Endothelial cell of umbilical vein (primary cell): ENCODE data around the gene CREB3L2. TPM values are rescaled to one million over a fixed set of nuclear protein-coding genes. Genes with fewer than 3 reads are reported as not detected.

Experiments used
- BruUV-seq: library from RNA; stranded (reverse); fragments of 400-500 nt; replicated peaks from 2 replicates; lab custom pipeline; 2021; lab: Mats Ljungman, UMichigan
- CTCF ChIA-PET: fragments of 300-600, 350-600 bp; sonication (Branson Sonifier 250); formaldehyde crosslinking; loops from one replicate; lab custom pipeline; 2021; ENCODE audit warnings: antibody characterized with exemption, inconsistent platforms; lab: Charles Lee
- POLR2A ChIA-PET: fragments of 300-600, 350-600 bp; sonication (Branson Sonifier 250); formaldehyde crosslinking; loops from one replicate; lab custom pipeline; 2021; ENCODE audit warnings: antibody characterized with exemption, inconsistent platforms; lab: Charles Lee
- DNase-seq: peaks from one replicate; pipeline ENCODE4 v3.0.0-alpha.2; 2011; ENCODE audit warnings: low read depth, low spot score
- FAIRE-seq: peaks from 2 replicates; lab custom pipeline; 2011; peaks lifted over from hg19 to GRCh38; lab: Jason Lieb, UNC
- H2AFZ ChIP-seq: 2 replicates; pipeline ENCODE4 v1.6.0; 2012; ENCODE audit warnings: low read depth, low read length, control low read depth, inconsistent platforms
- H3K27ac ChIP-seq: 2 replicates; pipeline ENCODE4 v1.5.1; 2011; ENCODE audit warnings: low read depth, mild to moderate bottlenecking, control low read depth, low read length, moderate library complexity; ENCODE audit not compliant: insufficient read depth
- H3K27me3 ChIP-seq, 2 experiments: 2 replicates each; pipeline versions ENCODE4 v1.6.0 to v1.6.1; 2011; ENCODE audit warnings: low read length in 2 of 2, mixed read lengths in 1 of 2; ENCODE audit not compliant: control insufficient read depth in 2 of 2, insufficient read depth in 2 of 2
- H3K36me3 ChIP-seq, 2 experiments: 2 replicates in 1 of 2; 3 replicates in 1 of 2; pipeline ENCODE4 v1.5.1; 2011; ENCODE audit warnings: low read length in 2 of 2, mild to moderate bottlenecking in 1 of 2, moderate library complexity in 1 of 2; ENCODE audit not compliant: control insufficient read depth in 2 of 2, insufficient read depth in 2 of 2; ENCODE audit errors: extremely low read depth in 1 of 2
- H3K4me1 ChIP-seq: 3 replicates; pipeline ENCODE4 v1.5.1; 2011; ENCODE audit warnings: mild to moderate bottlenecking, low read length; ENCODE audit not compliant: control insufficient read depth, insufficient read depth; ENCODE audit errors: extremely low read depth
- H3K4me2 ChIP-seq: 2 replicates; pipeline ENCODE4 v1.6.1; 2011; ENCODE audit warnings: low read length, control low read depth, mixed read lengths; ENCODE audit not compliant: insufficient read depth
- H3K4me3 ChIP-seq, 3 experiments: fragments of 200-600 bp in 1 of 3; sonication (generic), shearing (Covaris generic) in 1 of 3; replicated peaks in 1 of 3; 2 replicates each; pipeline ENCODE4 v1.5.1; 2011 to 2016; ENCODE audit warnings: control low read depth in 3 of 3, low read length in 3 of 3, mild to moderate bottlenecking in 2 of 3, inconsistent platforms in 1 of 3, low read depth in 1 of 3, moderate library complexity in 1 of 3; ENCODE audit not compliant: insufficient read depth in 1 of 3
- H3K79me2 ChIP-seq: 2 replicates; pipeline ENCODE4 v1.6.0; 2012; ENCODE audit warnings: low read length, inconsistent platforms; ENCODE audit not compliant: control insufficient read depth, insufficient read depth
- H3K9ac ChIP-seq: replicated peaks from 2 replicates; pipeline ENCODE3; 2011; ENCODE audit warnings: low read length, control low read depth; ENCODE audit not compliant: insufficient read depth; ENCODE audit errors: extremely low read depth
- H3K9me1 ChIP-seq: replicated peaks from 3 replicates; pipeline ENCODE4 v1.6.0; 2011; ENCODE audit warnings: mild to moderate bottlenecking, low read length; ENCODE audit not compliant: control insufficient read depth, insufficient read depth; ENCODE audit errors: extremely low read depth
- H3K9me3 ChIP-seq: replicated peaks from 2 replicates; pipeline ENCODE4 v1.5.1; 2012; ENCODE audit warnings: low read length, inconsistent platforms; ENCODE audit not compliant: control insufficient read depth, insufficient read depth
- H4K20me1 ChIP-seq: replicated peaks from 2 replicates; pipeline ENCODE3; 2011; ENCODE audit warnings: mild to moderate bottlenecking, low read length; ENCODE audit not compliant: control insufficient read depth, insufficient read depth; ENCODE audit errors: extremely low read depth
- FOS ChIP-seq: IDR thresholded peaks from 2 replicates; pipeline ENCODE4 v1.6.1; 2011; ENCODE audit warnings: mild to moderate bottlenecking, low read length, moderate library complexity, borderline replicate concordance; ENCODE audit not compliant: insufficient read depth
- GATA2 ChIP-seq: IDR thresholded peaks from 2 replicates; pipeline ENCODE4 v1.7.0; 2011; ENCODE audit warnings: low read depth, mild to moderate bottlenecking, moderate library complexity, mixed read lengths, low read length; ENCODE audit not compliant: insufficient read length, insufficient read depth
- JUN ChIP-seq: IDR thresholded peaks from 2 replicates; pipeline ENCODE4 v1.6.1; 2011; ENCODE audit warnings: borderline replicate concordance, low read depth; ENCODE audit not compliant: insufficient read length, insufficient read depth
- MYC ChIP-seq: IDR thresholded peaks from one replicate; pipeline ENCODE4 v1.6.1; 2011; ENCODE audit warnings: mild to moderate bottlenecking, low read depth, low read length
- POLR2AphosphoS5 ChIP-seq: IDR thresholded peaks from 2 replicates; pipeline ENCODE4 v1.6.1; 2012; ENCODE audit warnings: low read depth, mild to moderate bottlenecking, control low read depth, low read length, moderate library complexity; ENCODE audit not compliant: insufficient read depth
- dilution Hi-C: fragments of 300-500 bp; cut with MboI; formaldehyde crosslinking; loops from one replicate; pipeline ENCODE4 v1.15.0; 2019; ENCODE audit warnings: low sequenced_read_pairs; ENCODE audit not compliant: extremely low pct_ligation_motif_present
- intact Hi-C: fragments of 100-400 bp; cut with micrococcal nuclease; formaldehyde crosslinking; loops from one replicate; pipeline ENCODE4 v1.10.0; 2022
- polyA plus RNA-seq, 4 experiments: library from polyadenylated mRNA; depleted of rRNA in 3 of 4; stranded (reverse) in 3 of 4; unstranded in 1 of 4; fragments of >200 nt; gene quantifications; 2 replicates each; pipeline versions ENCODE4 v1.2.1 to v1.2.3, GENCODE V29; 2011 to 2012; ENCODE audit warnings: missing spikeins in 1 of 4
- total RNA-seq: library from RNA; stranded (reverse); gene quantifications from 2 replicates; pipeline ENCODE4 v1.2.3, GENCODE V29; 2021
- TF ChIP-seq, protein P1 (sequence below): IDR thresholded peaks from 2 replicates; pipeline ENCODE4 v1.6.1; 2011; ENCODE audit not compliant: insufficient read depth, insufficient read length
- TF ChIP-seq, protein P2 (sequence below), 2 donors: IDR thresholded peaks; 1 replicate in 1 of 2; 2 replicates in 1 of 2; pipeline ENCODE4 v1.5.1; 2011; ENCODE audit warnings: low read length in 2 of 2, mild to moderate bottlenecking in 2 of 2, moderate library complexity in 2 of 2, control low read depth in 1 of 2, inconsistent platforms in 1 of 2, low read depth in 1 of 2; ENCODE audit not compliant: insufficient read depth in 1 of 2; ENCODE audit errors: extremely low read depth in 1 of 2

CREB3L2 gene
- total and polyA plus RNA-seq, 2 donors (not counting 3 experiments of a cell fraction or from before 2014, with no cell fraction given), result 32.1 to 93.4 TPM

DNA sequence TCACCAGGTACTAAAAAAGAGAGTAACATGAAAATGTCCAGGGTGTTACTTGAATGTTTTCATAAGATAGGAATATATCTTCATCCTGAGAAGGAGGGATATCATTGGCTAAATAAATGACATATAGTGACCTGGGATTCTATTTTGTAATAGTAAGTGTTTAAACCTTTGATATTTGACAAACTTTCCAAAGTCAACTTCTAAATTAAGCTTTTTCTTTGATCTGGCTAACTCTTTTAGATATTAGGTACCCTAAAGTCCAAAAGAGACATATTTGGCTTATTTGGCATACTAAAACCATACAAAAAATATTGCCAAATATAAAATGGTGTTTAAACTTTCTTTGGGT is 22.4 kb upstream of the CREB3L2 start:
- no peaks in the 10 kb centered on the region for H3K4me1 ChIP-seq
- dilution Hi-C loops, result no loop called here
- no peak overlapping the region for H3K4me2 ChIP-seq
- H3K9me1 ChIP-seq, result no peaks in the 10 kb centered on the region
- no peak for DNase-seq
- ChIA-PET CTCF (interaction anchor here (0.9 to 2.8 kb wide), 3 partner anchors 15 to 714 kb away, joined by 3 to 9 read pairs (median 8); no protein-coding TSS in a partner anchor), POLR2A (no interaction called here)
- H3K36me3 ChIP-seq, result no peaks in the 10 kb centered on the region
- no TSS peak for BruUV-seq
- H3K27ac ChIP-seq, result no peak overlapping the region
- no peaks in the 10 kb centered on the region for H4K20me1 ChIP-seq
- H2AFZ ChIP-seq, result no peak overlapping the region
- H3K9me3 ChIP-seq, result no peaks in the 10 kb centered on the region
- H3K79me2 ChIP-seq, result no peaks in the 10 kb centered on the region
- H3K4me3 ChIP-seq, result no peak overlapping the region
- intact Hi-C loops, result no loop called here
- H3K27me3 ChIP-seq, result no peaks in the 10 kb centered on the region
- H3K9ac ChIP-seq, result no peak overlapping the region
- TF ChIP-seq POLR2AphosphoS5, result no peak
- TF ChIP-seq, protein P1, sequence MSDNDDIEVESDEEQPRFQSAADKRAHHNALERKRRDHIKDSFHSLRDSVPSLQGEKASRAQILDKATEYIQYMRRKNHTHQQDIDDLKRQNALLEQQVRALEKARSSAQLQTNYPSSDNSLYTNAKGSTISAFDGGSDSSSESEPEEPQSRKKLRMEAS, result no peak
- FAIRE-seq, result no peak

DNA sequence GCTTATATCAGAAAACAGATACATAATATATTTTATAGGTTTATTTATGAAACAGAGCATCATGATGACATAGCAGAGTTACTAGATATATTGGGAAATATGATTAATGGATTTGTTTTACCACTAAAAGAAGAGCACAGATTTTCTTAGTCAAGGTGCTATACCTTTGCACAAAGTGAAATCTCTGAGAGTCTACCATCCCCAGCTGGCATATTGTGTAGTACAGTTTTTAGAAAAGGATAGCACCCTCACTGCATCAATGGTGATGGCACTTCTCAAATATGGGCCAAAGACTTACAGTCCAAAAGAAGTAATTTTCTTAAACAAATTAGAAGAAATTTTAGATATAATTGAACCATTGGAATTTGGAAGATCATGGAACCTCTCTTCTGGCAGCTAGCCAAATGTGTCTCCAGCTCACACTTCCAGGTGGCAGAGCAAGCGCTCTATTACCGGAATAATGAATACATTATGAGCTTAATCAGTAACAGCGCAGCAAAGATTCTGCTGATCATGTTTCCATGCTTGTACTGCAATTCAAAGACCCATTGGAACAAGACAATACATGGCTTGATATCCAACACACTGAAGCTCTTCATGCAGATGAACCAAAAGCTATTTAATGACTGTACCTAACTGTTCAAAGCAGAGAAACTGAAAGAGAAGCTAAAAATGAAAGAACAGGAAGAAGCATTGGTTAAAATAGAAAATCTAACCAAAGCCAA is 21.9 kb upstream of the CREB3L2 start:
- intact Hi-C loops, result no loop called here
- ChIA-PET POLR2A (interaction anchor here (0.6 kb wide), 1 partner anchor 70 kb away, joined by 3 read pairs; no protein-coding TSS in a partner anchor), CTCF (interaction anchor here (0.9 to 2.8 kb wide), 4 partner anchors 15 to 715 kb away, joined by 3 to 9 read pairs (median 6); no protein-coding TSS in a partner anchor)
- Histone ChIP-seq H4K20me1 (no peaks in the 10 kb centered on the region), H3K9me3 (no peaks in the 10 kb centered on the region), H2AFZ (no peak overlapping the region), H3K9me1 (no peaks in the 10 kb centered on the region), H3K79me2 (no peaks in the 10 kb centered on the region), H3K4me2 (no peak overlapping the region), H3K9ac (no peak overlapping the region), H3K4me1 (no peaks in the 10 kb centered on the region), H3K36me3 (no peaks in the 10 kb centered on the region), H3K27ac (no peak overlapping the region), H3K4me3 (no peak overlapping the region), H3K27me3 (no peaks in the 10 kb centered on the region)
- no peak for TF ChIP-seq FOS
- no peak for TF ChIP-seq JUN
- no peak for TF ChIP-seq GATA2
- TF ChIP-seq POLR2AphosphoS5, result no peak
- TF ChIP-seq, protein P1, result no peak
- TF ChIP-seq, protein P2, sequence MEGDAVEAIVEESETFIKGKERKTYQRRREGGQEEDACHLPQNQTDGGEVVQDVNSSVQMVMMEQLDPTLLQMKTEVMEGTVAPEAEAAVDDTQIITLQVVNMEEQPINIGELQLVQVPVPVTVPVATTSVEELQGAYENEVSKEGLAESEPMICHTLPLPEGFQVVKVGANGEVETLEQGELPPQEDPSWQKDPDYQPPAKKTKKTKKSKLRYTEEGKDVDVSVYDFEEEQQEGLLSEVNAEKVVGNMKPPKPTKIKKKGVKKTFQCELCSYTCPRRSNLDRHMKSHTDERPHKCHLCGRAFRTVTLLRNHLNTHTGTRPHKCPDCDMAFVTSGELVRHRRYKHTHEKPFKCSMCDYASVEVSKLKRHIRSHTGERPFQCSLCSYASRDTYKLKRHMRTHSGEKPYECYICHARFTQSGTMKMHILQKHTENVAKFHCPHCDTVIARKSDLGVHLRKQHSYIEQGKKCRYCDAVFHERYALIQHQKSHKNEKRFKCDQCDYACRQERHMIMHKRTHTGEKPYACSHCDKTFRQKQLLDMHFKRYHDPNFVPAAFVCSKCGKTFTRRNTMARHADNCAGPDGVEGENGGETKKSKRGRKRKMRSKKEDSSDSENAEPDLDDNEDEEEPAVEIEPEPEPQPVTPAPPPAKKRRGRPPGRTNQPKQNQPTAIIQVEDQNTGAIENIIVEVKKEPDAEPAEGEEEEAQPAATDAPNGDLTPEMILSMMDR (IDR thresholded peaks at IDR 0.05; ENCODE audit: extremely low read depth in 1 of 2, insufficient read depth in 1 of 2, low read depth in 1 of 2, low read length in 2 of 2), result no peak
- TF ChIP-seq MYC, result no peak
- DNase-seq (no peak), FAIRE-seq (no peak)
- dilution Hi-C loops, result no loop called here
- BruUV-seq, result no TSS peak
